B cell (primary cell): Measurements from ENCODE around the gene ASTN2. TPM values are rescaled to one million over a fixed set of nuclear protein-coding genes. Genes with fewer than 3 reads are reported as not detected.

ENCODE experiments used
- ATAC-seq: fragments of 200-7000 bp; cut with Tn5 transposase; one replicate; pipeline ENCODE4 v1.10.0; 2021; ENCODE audit warnings: low read depth, mild to moderate bottlenecking, moderate number of reproducible peaks, moderate library complexity
- CTCF ChIA-PET: fragments of 350-600 bp; sonication (Branson Sonifier 250); formaldehyde crosslinking; loops from one replicate; lab custom pipeline; 2021; ENCODE audit warnings: antibody characterized with exemption, inconsistent platforms; lab: Charles Lee
- POLR2A ChIA-PET: fragments of 350-600 bp; sonication (Branson Sonifier 250); formaldehyde crosslinking; loops from one replicate; lab custom pipeline; 2021; ENCODE audit warnings: antibody characterized with exemption; lab: Charles Lee
- DNase-seq: peaks from one replicate; pipeline ENCODE4 v3.0.0; 2013
- H2AFZ ChIP-seq: 2 replicates; pipeline ENCODE4 v1.6.1; 2012; ENCODE audit warnings: mild to moderate bottlenecking, low read depth, low read length; ENCODE audit not compliant: insufficient read depth, poor library complexity, severe bottlenecking
- H3K27ac ChIP-seq, 2 donors: 1 replicate in 1 of 2; 2 replicates in 1 of 2; pipeline ENCODE4 v1.5.1; 2012 to 2013; ENCODE audit warnings: low read length in 2 of 2, mild to moderate bottlenecking in 2 of 2, moderate library complexity in 1 of 2
- H3K27me3 ChIP-seq, 4 experiments: fragments of 200-600 bp in 1 of 4; sonication (generic) in 1 of 4; replicated peaks in 1 of 4; 1 replicate in 2 of 4; 2 replicates in 2 of 4; pipeline versions ENCODE4 v1.6.1 to v1.7.0; 2013 to 2016; ENCODE audit warnings: low read length in 3 of 4, mild to moderate bottlenecking in 2 of 4, mixed read lengths in 1 of 4, moderate library complexity in 1 of 4; ENCODE audit not compliant: insufficient read depth in 4 of 4, control insufficient read depth in 3 of 4; ENCODE audit errors: control extremely low read depth in 1 of 4
- H3K36me3 ChIP-seq, 2 experiments: replicated peaks in 1 of 2; 1 replicate in 1 of 2; 2 replicates in 1 of 2; pipeline versions ENCODE4 v1.6.1 to v1.7.1; 2013; ENCODE audit warnings: low read length in 1 of 2; ENCODE audit not compliant: insufficient read depth in 2 of 2, control insufficient read depth in 1 of 2; ENCODE audit errors: control extremely low read depth in 1 of 2, extremely low read depth in 1 of 2
- H3K4me1 ChIP-seq, 2 donors: fragments of 200-600 bp in 1 of 2; sonication (generic) in 1 of 2; 1 replicate in 1 of 2; 2 replicates in 1 of 2; pipeline versions ENCODE4 v1.5.1 to v1.6.1; 2013 to 2017; ENCODE audit warnings: low read length in 2 of 2; ENCODE audit not compliant: control insufficient read depth in 2 of 2, insufficient read depth in 2 of 2
- H3K4me2 ChIP-seq: replicated peaks from 2 replicates; pipeline ENCODE3; 2012; ENCODE audit warnings: mild to moderate bottlenecking, low read depth, low read length; ENCODE audit not compliant: poor library complexity, severe bottlenecking
- H3K4me3 ChIP-seq, 5 experiments: fragments of 200-600 bp in 1 of 5; sonication (generic) in 1 of 5; 1 replicate in 3 of 5; 2 replicates in 2 of 5; pipeline versions ENCODE4 v1.5.1 to v1.7.0; 2011 to 2016; ENCODE audit warnings: low read length in 4 of 5, mild to moderate bottlenecking in 4 of 5, low read depth in 2 of 5, control low read depth in 1 of 5, moderate library complexity in 1 of 5; ENCODE audit not compliant: insufficient read depth in 1 of 5; ENCODE audit errors: control extremely low read depth in 1 of 5, extremely low read depth in 1 of 5
- H3K79me2 ChIP-seq: fragments of 200-600 bp; sonication (generic); one replicate; pipeline ENCODE4 v1.6.0; 2016; ENCODE audit warnings: low read length; ENCODE audit not compliant: control insufficient read depth, insufficient read depth
- H3K9ac ChIP-seq: fragments of 200-600 bp; sonication (generic); 2 replicates; pipeline ENCODE4 v1.6.1; 2017; ENCODE audit warnings: mild to moderate bottlenecking, low read length, moderate library complexity
- H3K9me3 ChIP-seq, 3 donors: one replicate each; pipeline versions ENCODE4 v1.6.1 to v1.7.1; 2013; ENCODE audit warnings: low read length in 2 of 3; ENCODE audit not compliant: control insufficient read depth in 2 of 3, insufficient read depth in 1 of 3; ENCODE audit errors: control extremely low read depth in 1 of 3
- H4K20me1 ChIP-seq: 2 replicates; pipeline ENCODE4 v1.6.0; 2012; ENCODE audit warnings: mild to moderate bottlenecking, low read length; ENCODE audit not compliant: insufficient read depth, control insufficient read depth, poor library complexity, severe bottlenecking
- H3K27ac Mint-ChIP-seq: one replicate; pipeline ENCODE4 v1.8.0; 2021; ENCODE audit warnings: mixed read lengths
- H3K27me3 Mint-ChIP-seq: one replicate; pipeline ENCODE4 v1.8.0; 2021; ENCODE audit warnings: mixed read lengths
- H3K4me1 Mint-ChIP-seq: one replicate; pipeline ENCODE4 v1.8.0; 2021; ENCODE audit warnings: mixed read lengths
- H3K4me3 Mint-ChIP-seq: one replicate; pipeline ENCODE4 v1.8.0; 2021; ENCODE audit warnings: mixed read lengths
- H3K9me3 Mint-ChIP-seq: one replicate; pipeline ENCODE4 v1.8.0; 2022; ENCODE audit warnings: mixed read lengths; ENCODE audit not compliant: insufficient read depth
- CTCF ChIP-seq: fragments of 200-600 bp; IDR thresholded peaks from one replicate; pipeline ENCODE4 v1.8.0; 2022; ENCODE audit warnings: antibody characterized with exemption, mild to moderate bottlenecking
- EZH2 ChIP-seq: IDR thresholded peaks from 2 replicates; pipeline ENCODE4 v1.6.1; 2012; ENCODE audit warnings: borderline replicate concordance, low read depth, mild to moderate bottlenecking, moderate library complexity, low read length; ENCODE audit not compliant: insufficient read depth, poor library complexity, severe bottlenecking
- WGBS: methylation state at CpG from one replicate; pipeline ENCODE4 v1.1.5; 2013; ENCODE audit warnings: missing lambda C conversion rate; ENCODE audit not compliant: insufficient coverage; 5-methylcytosine and 5-hydroxymethylcytosine counted together
- intact Hi-C: fragments of 100-400 bp; cut with micrococcal nuclease; formaldehyde crosslinking; loops from one replicate; pipeline ENCODE4 v1.10.0; 2022
- polyA plus RNA-seq: library from polyadenylated mRNA; depleted of rRNA; stranded (reverse); fragments of >200 nt; gene quantifications from 2 replicates; pipeline ENCODE4 v1.2.3, GENCODE V29; 2012
- total RNA-seq, 2 donors: library from RNA; stranded (reverse); fragments of 120-200 nt in 1 of 2; gene quantifications; 1 replicate in 1 of 2; 2 replicates in 1 of 2; pipeline versions ENCODE4 v1.2.3 to v1.2.4, GENCODE V29; 2013 to 2022

The ASTN2 gene
- total and polyA plus RNA-seq, 2 donors (not counting 1 experiment from before 2014, with no cell fraction given) = 1.2 to 3.6 TPM

- no peaks in the 10 kb centered on the region for H4K20me1 ChIP-seq
- H3K4me1 Mint-ChIP-seq = no peaks in the 10 kb centered on the region
- no peaks in the 10 kb centered on the region for H3K9me3 Mint-ChIP-seq
- no peak overlapping the region for H3K4me2 ChIP-seq
- H3K79me2 ChIP-seq = no peaks in the 10 kb centered on the region
- no peak overlapping the region for H3K27ac ChIP-seq
- no peaks in the 10 kb centered on the region for H3K4me1 ChIP-seq
- no peak overlapping the region for H3K4me3 ChIP-seq
- ChIA-PET CTCF (no interaction called here), POLR2A (interaction anchor here (0.6 kb wide), 1 partner anchor 17 kb away, joined by 3 read pairs; no protein-coding TSS in a partner anchor)
- H2AFZ ChIP-seq = no peak overlapping the region
- H3K27ac Mint-ChIP-seq = no peak overlapping the region
- no peak overlapping the region for H3K4me3 Mint-ChIP-seq
- H3K9ac ChIP-seq = no peak overlapping the region
- peaks cover 0 to 4% of the 10 kb centered on the region in 2 experiments for H3K36me3 ChIP-seq
- intact Hi-C loops = no loop called here
- 98% methylated on average over 8 of the region's 8 CpGs for WGBS
- no peak for TF ChIP-seq CTCF
- no peak for TF ChIP-seq EZH2
- H3K27me3 ChIP-seq = no peaks in the 10 kb centered on the region
- H3K27me3 Mint-ChIP-seq = no peaks in the 10 kb centered on the region
- no peaks in the 10 kb centered on the region for H3K9me3 ChIP-seq
- no peak for ATAC-seq
- DNase-seq = no peak
These were observed 708.3 kb downstream of the ASTN2 start for GRCh38 chr9:116706310-116707290.

DNA sequence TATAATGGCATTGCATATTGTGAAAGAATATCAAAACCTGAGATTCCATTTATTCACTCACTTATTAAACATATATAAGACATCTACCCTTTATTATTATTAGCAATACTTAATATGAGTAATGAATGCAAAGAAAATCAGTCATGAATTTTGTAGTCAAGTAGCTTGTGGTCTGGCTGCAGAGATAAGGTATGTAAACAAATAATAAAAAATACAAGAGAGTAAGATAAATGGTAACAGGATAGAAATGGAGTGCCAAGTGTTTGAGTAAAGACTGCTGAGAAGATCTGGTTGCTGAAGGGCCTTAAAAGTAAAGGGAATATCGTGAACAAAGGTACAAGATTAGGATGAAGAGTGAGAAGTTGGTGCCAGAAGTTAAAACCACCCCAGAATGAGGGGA, 709.3 kb downstream of the ASTN2 start:
- Mint-ChIP-seq H3K27me3 (no peaks in the 10 kb centered on the region), H3K4me1 (no peaks in the 10 kb centered on the region), H3K27ac (no peak overlapping the region), H3K9me3 (no peaks in the 10 kb centered on the region), H3K4me3 (no peak overlapping the region)
- H3K9me3 ChIP-seq = no peaks in the 10 kb centered on the region
- H3K9ac ChIP-seq = no peak overlapping the region
- H2AFZ ChIP-seq = no peak overlapping the region
- 100% methylated on average over 1 of the region's 1 CpG for WGBS
- no peaks in the 10 kb centered on the region for H4K20me1 ChIP-seq
- no peaks in the 10 kb centered on the region for H3K4me1 ChIP-seq
- no peak overlapping the region for H3K27ac ChIP-seq
- DNase-seq = no peak
- no peaks in the 10 kb centered on the region for H3K27me3 ChIP-seq
- intact Hi-C loops = no loop called here
- TF ChIP-seq EZH2 (no peak), CTCF (no peak)
- ATAC-seq = no peak
- H3K79me2 ChIP-seq = no peaks in the 10 kb centered on the region
- POLR2A ChIA-PET = no interaction called here
- H3K4me3 ChIP-seq = no peak overlapping the region
- H3K36me3 ChIP-seq = peaks cover 0 to 4% of the 10 kb centered on the region in 2 experiments
- CTCF ChIA-PET = no interaction called here
- H3K4me2 ChIP-seq = no peak overlapping the region
